Measurements from ENCODE around the gene PANK4. TPM values are rescaled to one million over a fixed set of nuclear protein-coding genes. Genes with fewer than 3 reads are reported as not detected.

The PANK4 gene
- total and polyA plus RNA-seq, 2 of the 8 experiments (the other 6 are each of a cell fraction or from before 2014, with no cell fraction given), result 20.1 to 29.7 TPM

GRCh38 chr1:2493218-2493617 lies 33.2 kb downstream of the PANK4 start:
- Histone ChIP-seq H2BK12ac (ENCODE audit: low read depth, low read length) (no peak overlapping the region), H3K23me2 (ENCODE audit: low read depth, low read length) (no peaks in the 10 kb centered on the region), H4K91ac (replicated peaks; ENCODE audit: insufficient read length, low read length) (no peak overlapping the region), H3K4me3 (ENCODE audit: extremely low read depth in 1 of 4, insufficient read depth in 2 of 4, low read depth in 3 of 4, low read length in 4 of 4) (no peak overlapping the region), H4K20me1 (replicated peaks in 1 of 2; ENCODE audit: control insufficient read depth in 1 of 2, insufficient read depth in 2 of 2, low read length in 2 of 2) (no peaks in the 10 kb centered on the region), H4K8ac (ENCODE audit: extremely low read depth, insufficient read depth, low read length) (no peak overlapping the region), H3K14ac (ENCODE audit: insufficient read length) (no peak overlapping the region), H2BK20ac (ENCODE audit: low read length) (no peak overlapping the region), H3K27ac (ENCODE audit: low read depth, low read length) (no peak overlapping the region), H2BK15ac (ENCODE audit: low read length) (no peak overlapping the region), H3K56ac (replicated peaks; ENCODE audit: insufficient read length, low read depth, low read length) (no peak overlapping the region), H3K9me3 (ENCODE audit: insufficient read depth in 2 of 2, low read depth in 1 of 2, low read length in 1 of 2) (peaks cover 0 to 8% of the 10 kb centered on the region in 2 experiments; a peak in 2 of 4 replicates), H2AK5ac (ENCODE audit: low read depth, low read length) (no peak overlapping the region), H2BK120ac (replicated peaks; ENCODE audit: low read depth, low read length) (no peak overlapping the region), H2AFZ (ENCODE audit: low read length) (no peak overlapping the region), H3K23ac (ENCODE audit: insufficient read length) (no peak overlapping the region), H3K9ac (replicated peaks in 1 of 4; ENCODE audit: extremely low read depth in 1 of 4, low read depth in 3 of 4, low read length in 3 of 4) (no peak overlapping the region), H3K18ac (ENCODE audit: extremely low read depth, low read length) (no peak overlapping the region), H3K79me2 (ENCODE audit: control insufficient read depth in 1 of 2, insufficient read depth in 2 of 2, low read length in 2 of 2) (no peaks in the 10 kb centered on the region), H4K5ac (ENCODE audit: insufficient read length, low read depth, low read length) (no peak overlapping the region), H2BK5ac (ENCODE audit: low read depth, low read length) (no peak overlapping the region), H3K4me1 (replicated peaks in 1 of 4; ENCODE audit: control insufficient read depth in 3 of 4, insufficient read depth in 4 of 4, low read length in 3 of 4) (no peaks in the 10 kb centered on the region), H3K79me1 (ENCODE audit: low read depth, low read length) (no peaks in the 10 kb centered on the region), H3K4ac (replicated peaks; ENCODE audit: insufficient read length, low read depth, low read length) (no peak overlapping the region), H3K27me3 (replicated peaks in 1 of 4; ENCODE audit: control insufficient read depth in 3 of 4, extremely low read depth in 1 of 4, insufficient read depth in 3 of 4, low read length in 3 of 4) (peaks cover 0 to 18% (median 3%) of the 10 kb centered on the region in 4 experiments; a peak in 3 of 7 replicates), H3K36me3 (ENCODE audit: control insufficient read depth in 2 of 4, insufficient read depth in 4 of 4, low read length in 3 of 4) (no peaks in the 10 kb centered on the region), H3K4me2 (ENCODE audit: insufficient read depth in 1 of 2, low read depth in 2 of 2, low read length in 2 of 2) (no peak overlapping the region)
- ChIA-PET CTCF (ENCODE audit: partially characterized antibody) (interaction anchor here (1.8 to 2.3 kb wide), 2 partner anchors 13 to 22 kb away, joined by 7 to 8 read pairs; no protein-coding TSS in a partner anchor), POLR2A (ENCODE audit: partially characterized antibody) (no interaction called here)
- no peak for DNase-seq (ENCODE audit: low read depth in 1 of 2, low spot score in 2 of 2)
- WGBS, 2 experiments (ENCODE audit: extremely low coverage in 1 of 2, insufficient coverage in 1 of 2, insufficient read length in 1 of 2, insufficient replicate concordance in 2 of 2, low coverage in 1 of 2, low lambda C conversion rate in 2 of 2, missing lambda C conversion rate in 1 of 2), result 92% methylated on average over 16 of the region's 19 CpGs; no CpG with 5 or more reads in 1 of the 2 experiments
- FAIRE-seq, result no peak
- TF ChIP-seq HDAC6 (IDR thresholded peaks at IDR 0.05; ENCODE audit: low read depth, low read length) (no peak), YY1 (IDR thresholded peaks at IDR 0.05; ENCODE audit: low read depth, low read length) (no peak), RBBP5 (IDR thresholded peaks at IDR 0.05; ENCODE audit: borderline replicate concordance, low read depth, low read length) (no peak), ZNF274 (IDR thresholded peaks at IDR 0.05; ENCODE audit: borderline replicate concordance, extremely low read depth, low read length) (no peak), JUN (IDR thresholded peaks at IDR 0.05; ENCODE audit: low read depth, low read length) (no peak), BCL11A (IDR thresholded peaks at IDR 0.05; ENCODE audit: low read depth in 2 of 2, low read length in 2 of 2) (no peak), E2F6 (IDR thresholded peaks at IDR 0.05) (no peak), BRCA1 (IDR thresholded peaks at IDR 0.05; ENCODE audit: low read depth, low read length) (no peak), EZH2 (IDR thresholded peaks at IDR 0.05; ENCODE audit: low read depth, low read length, severe bottlenecking) (no peak), SIX5 (IDR thresholded peaks at IDR 0.05; ENCODE audit: low read depth, low read length) (no peak), USF2 (IDR thresholded peaks at IDR 0.05; ENCODE audit: low read length) (no peak), TEAD4 (IDR thresholded peaks at IDR 0.05; ENCODE audit: low read depth, low read length) (no peak), CBX8 (IDR thresholded peaks at IDR 0.05; ENCODE audit: borderline replicate concordance, low read depth, low read length) (no peak)

Measured in H1 (cell line).